GF-D8 (cell line): Measurements from ENCODE around the gene APBB2.

Experiments
- DNase-seq: peaks from one replicate; lab custom pipeline; 2025; lab: John Stamatoyannopoulos, UW

Gene APBB2

GRCh38 chr4:41215969-41216293, 1.6 kb upstream of the APBB2 start:
- DNase-seq: no peak

GRCh38 chr4:41215155-41215554, 813 bp upstream of the APBB2 start:
- DNase-seq: no peak

DNA sequence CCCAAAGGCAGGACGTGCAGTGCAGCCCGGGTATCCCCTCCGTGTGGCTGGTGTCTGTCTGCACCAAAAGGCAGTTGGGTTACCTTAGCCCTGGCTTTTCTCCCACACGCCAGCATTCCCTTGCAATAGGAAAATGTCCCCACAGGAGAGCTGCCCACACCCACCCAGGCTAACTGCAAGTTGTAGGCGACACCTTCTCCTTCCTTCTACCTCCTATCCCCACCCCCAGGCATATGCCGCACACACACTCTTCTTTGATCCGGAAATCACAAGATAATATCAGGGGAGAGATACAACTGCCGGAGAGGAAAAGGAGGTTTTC, 444 bp upstream of the APBB2 start:
- DNase-seq: no peak

- no peak for DNase-seq
Measured at GRCh38 chr4:41213625-41214135, 662 bp downstream of the APBB2 start.

GRCh38 chr4:41212616-41213203, 1.6 kb downstream of the APBB2 start:
- DNase-seq: no peak

GRCh38 chr4:41211951-41212615, 2.3 kb downstream of the APBB2 start:
- DNase-seq: no peak

DNA sequence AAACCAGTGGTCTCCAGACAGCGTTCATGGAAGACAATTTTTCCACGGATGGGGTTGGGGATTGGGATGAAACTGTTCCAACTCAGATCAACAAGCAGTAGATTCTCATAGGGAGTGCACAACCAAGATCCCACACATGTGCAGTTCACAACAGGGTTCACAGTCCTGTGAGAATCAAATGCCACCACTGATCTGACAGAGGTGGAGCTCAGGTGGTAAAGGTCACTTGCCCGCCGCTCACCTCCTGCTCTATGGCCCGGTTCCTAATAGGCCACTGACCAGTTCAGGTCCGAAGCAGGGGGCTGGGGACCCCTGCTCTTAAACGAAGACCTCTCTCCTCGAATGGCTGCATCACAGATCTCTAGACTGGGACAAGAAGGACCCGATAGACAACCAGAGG, 4.4 kb downstream of the APBB2 start:
- no peak for DNase-seq

DNA sequence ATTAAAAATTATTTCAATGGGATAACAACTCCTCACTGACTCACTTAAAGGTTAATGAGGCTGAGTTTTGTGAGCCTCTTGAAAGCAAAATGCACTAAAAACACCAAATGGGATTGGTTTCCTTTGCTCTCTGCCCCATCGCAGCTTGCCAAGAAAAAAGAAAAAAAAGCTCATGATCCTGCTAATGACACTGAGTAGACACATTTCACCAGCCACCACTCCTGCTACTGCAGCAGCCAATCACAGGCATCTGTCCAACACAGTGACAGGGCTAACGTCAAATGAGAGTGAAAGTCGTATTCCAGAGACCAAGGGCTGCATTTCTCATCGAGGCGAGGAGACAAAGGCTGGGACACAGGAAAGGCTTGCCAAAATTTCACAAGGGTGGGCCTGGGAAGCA, 5.2 kb downstream of the APBB2 start:
- DNase-seq: no peak

DNA sequence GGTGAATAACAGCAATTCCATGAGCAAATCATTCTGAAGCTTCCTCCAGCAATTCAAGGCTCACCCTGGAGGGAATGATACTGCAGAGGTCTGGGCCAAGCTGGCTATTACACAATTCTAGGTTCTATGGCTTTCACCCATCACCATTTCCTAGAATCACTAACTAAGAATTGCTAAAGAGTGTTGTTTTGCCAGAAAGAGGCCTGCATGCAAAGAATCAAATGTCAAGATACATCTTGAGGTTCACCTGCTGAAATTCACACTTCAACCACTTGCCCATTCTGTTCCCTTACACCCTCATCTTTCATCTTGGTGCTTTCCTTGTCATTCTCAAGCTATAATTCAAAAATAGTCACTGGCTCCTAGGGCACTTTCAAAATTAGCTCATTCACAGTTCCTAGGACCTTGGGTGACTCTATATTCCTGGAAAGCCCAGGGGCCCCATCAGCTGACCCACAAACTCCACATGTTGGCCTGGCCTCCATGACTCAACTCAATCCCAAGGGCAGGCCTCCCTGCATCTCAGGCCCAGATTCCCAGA, 7.0 kb downstream of the APBB2 start:
- no peak for DNase-seq

DNA sequence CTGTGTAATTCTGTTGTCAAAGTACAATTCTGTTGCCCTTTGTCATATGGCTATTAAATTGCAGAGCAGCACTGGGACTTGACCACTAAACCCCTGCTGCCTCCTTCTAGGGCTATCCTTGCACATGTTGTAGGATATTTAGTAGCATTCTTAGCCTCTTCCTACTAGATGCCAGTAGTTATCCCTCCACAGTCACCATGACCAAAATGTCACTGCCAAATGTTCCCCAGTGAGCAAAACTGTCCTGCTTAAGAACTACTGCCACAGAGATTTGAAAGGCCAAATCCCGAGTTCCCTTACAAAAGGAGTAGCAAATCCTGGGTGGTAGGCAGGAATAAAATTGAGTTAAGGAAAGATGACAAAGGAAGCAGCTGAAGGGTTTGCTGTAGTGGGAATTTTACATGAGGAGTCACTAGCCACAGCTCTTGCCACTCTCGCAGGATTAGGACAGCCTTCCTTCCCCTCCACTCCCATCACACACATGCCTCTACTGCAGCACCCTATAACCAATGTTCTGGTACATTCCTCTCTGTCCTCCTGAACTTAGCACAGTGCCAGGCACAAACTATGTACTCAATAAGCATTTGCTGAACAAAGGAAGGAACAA, 8.4 kb downstream of the APBB2 start:
- DNase-seq: no peak

- no peak for DNase-seq
Measured at GRCh38 chr4:41205130-41205529, 9.2 kb downstream of the APBB2 start.

- DNase-seq: no peak
Measured at GRCh38 chr4:41204400-41204978, 9.9 kb downstream of the APBB2 start.

DNA sequence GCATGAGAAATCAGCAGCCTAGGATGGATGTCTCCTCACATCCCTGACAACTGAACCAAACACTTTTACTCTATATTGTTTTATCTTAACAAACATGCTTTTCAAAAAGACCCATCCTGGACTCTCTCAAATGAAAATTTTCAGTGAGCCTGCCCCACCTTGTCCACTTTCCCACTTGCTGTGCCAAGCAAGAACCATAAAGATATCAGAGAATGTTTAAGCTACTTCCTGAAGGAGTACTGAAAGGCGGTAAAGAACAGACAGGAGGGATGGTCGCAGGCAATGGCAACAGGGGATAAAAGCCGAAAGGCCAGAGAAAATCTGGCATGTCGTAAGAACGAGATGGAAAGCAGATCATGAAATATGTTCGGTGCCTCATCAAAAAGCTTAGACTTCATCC, 10.5 kb downstream of the APBB2 start:
- no peak for DNase-seq

GRCh38 chr4:41202820-41203568, 11.3 kb downstream of the APBB2 start:
- no peak for DNase-seq

DNA sequence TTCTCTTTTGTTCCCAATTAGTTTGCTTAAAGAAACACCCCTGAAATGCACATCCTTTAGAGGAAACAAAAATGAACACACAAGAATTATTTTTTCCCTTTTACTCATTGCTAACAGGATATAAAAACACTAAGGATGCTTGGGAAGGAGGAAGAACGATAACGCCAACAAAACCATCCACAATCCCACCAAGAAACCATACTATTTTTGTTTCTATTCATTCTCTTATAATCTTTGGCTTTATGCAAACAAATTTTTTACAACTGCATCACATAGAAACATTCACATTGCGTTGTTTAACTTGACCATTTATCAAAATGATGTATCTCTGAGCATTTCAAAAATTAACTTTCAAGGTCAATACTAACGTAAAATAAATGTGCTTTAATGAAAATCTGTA, 12.0 kb downstream of the APBB2 start:
- no peak for DNase-seq

- DNase-seq: no peak
Measured at GRCh38 chr4:41200486-41201017, 13.8 kb downstream of the APBB2 start.

DNA sequence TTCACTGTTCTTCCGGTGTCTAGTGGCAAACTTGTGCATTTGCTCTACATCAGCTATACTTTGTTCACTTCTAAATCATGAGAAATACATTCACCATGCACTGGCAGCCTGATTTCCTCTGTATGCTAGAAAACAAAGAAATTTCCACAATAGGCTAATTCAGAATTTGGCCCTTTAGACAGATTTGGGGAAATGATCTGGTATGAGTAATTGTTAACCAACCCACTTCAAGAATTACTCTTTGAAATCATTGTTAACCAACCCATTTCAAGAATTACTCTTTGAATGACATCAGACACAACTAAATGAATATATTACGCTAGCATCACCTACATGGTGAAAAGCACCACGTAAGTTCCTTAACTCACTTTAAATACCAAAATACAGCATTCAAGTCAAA, 14.6 kb downstream of the APBB2 start:
- DNase-seq: no peak

DNA sequence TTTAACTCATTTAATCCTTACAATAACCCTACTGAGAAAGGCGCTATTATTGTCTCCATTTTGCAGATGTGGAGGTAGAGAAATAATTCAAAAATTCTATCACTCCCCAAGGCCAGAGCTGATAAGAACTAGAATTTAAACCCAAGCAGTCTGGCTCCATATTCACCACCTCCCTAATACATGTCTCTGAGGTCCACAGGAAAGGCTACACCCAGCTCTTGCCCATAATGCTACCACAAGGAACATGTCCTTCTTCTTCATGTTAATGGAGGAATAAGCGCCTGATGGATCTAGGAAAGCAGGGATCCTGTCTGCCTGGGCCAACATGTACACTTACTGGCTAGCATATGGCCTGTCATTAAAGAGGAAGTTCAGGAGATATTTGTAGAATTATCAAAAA, 16.3 kb downstream of the APBB2 start:
- no peak for DNase-seq

GRCh38 chr4:41197495-41197894, 16.8 kb downstream of the APBB2 start:
- no peak for DNase-seq

GRCh38 chr4:41196633-41197332, 17.6 kb downstream of the APBB2 start:
- DNase-seq: no peak

DNA sequence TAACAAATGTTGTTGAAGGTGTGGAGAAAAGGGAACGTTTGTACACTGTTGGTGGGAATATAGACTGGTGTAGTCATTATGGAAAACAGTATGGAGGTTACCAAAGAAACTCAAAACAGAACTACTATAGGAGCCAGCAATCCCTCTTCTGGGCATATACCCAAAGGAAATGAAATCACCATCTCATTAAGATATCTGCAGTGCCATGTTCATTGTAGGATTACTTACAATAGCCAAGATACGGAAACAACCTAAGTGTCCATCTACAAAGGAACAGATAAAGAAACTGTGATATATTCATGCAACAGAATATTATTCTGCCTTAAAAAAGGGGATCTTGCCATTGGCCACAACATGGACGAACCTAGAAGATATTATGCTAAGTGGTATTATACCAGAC, 22.2 kb downstream of the APBB2 start:
- no peak for DNase-seq

- DNase-seq: no peak
Measured at GRCh38 chr4:41189666-41190065, 24.7 kb downstream of the APBB2 start.
